H1 (cell line): ENCODE results near the gene CRYGB. TPM values are rescaled to one million over a fixed set of nuclear protein-coding genes. Genes with fewer than 3 reads are reported as not detected.

ENCODE experiments used
- CTBP2 ChIP-seq: IDR thresholded peaks from 2 replicates; pipeline ENCODE4 v1.7.0; 2011; ENCODE audit warnings: borderline replicate concordance, mild to moderate bottlenecking, moderate library complexity, mixed read lengths, low read length; ENCODE audit not compliant: insufficient read depth, insufficient read length
- FOSL1 ChIP-seq: IDR thresholded peaks from 2 replicates; pipeline ENCODE4 v1.6.1; 2011; ENCODE audit warnings: mild to moderate bottlenecking, low read depth, low read length, moderate library complexity; ENCODE audit not compliant: insufficient read depth
- RNF2 ChIP-seq: fragments of 200-900, 300-1000 bp; sonication (generic); IDR thresholded peaks from 2 replicates; pipeline ENCODE4 v1.7.1; 2016; ENCODE audit warnings: borderline replicate concordance, low read depth, mild to moderate bottlenecking, antibody characterized with exemption, low read length; ENCODE audit not compliant: poor library complexity, severe bottlenecking; ENCODE audit errors: missing control alignments
- SP4 ChIP-seq: IDR thresholded peaks from 2 replicates; pipeline ENCODE4 v1.6.1; 2012; ENCODE audit warnings: low read length, inconsistent platforms
- polyA plus RNA-seq, 7 experiments: library from polyadenylated mRNA; depleted of rRNA in 3 of 7; stranded (reverse) in 5 of 7; unstranded in 2 of 7; fragments of >200 nt in 5 of 7; fragments of 200-250 nt in 2 of 7; gene quantifications; 1 replicate in 5 of 7; 2 replicates in 1 of 7; 4 replicates in 1 of 7; pipeline versions ENCODE4 v1.2.1 to v1.2.3, GENCODE V29; 2011 to 2013; ENCODE audit warnings: missing spikeins in 2 of 7, mixed read lengths in 2 of 7
- total RNA-seq: library from RNA; stranded (reverse); fragmentation: NEBNext Ultra II Directional; extraction: Animal tissue kit (Norgen Biotek cat#: 25700); gene quantifications from 2 replicates; pipeline ENCODE4 v1.2.1, GENCODE V29; 2021

Gene CRYGB
- total and polyA plus RNA-seq, 2 of the 8 experiments (the other 6 are each of a cell fraction or from before 2014, with no cell fraction given): 0.38 TPM; not detected in 1

GRCh38 chr2:208150956-208151355, 5.0 kb upstream of the CRYGB start (continued):
- TF ChIP-seq RNF2 (no peak), CTBP2 (no peak), SP4 (no peak), FOSL1 (no peak)
